ENCODE data around the gene ETS1. TPM values are rescaled to one million over a fixed set of nuclear protein-coding genes. Genes with fewer than 3 reads are reported as not detected.
A peak's percentile ranks its signal among the peaks of the same experiment; 100 is the strongest.

The ETS1 gene
- total RNA-seq, 1 donor from 2014 or later = 121 TPM

- intact Hi-C loops (cut with DNase I) = no loop called here
- H3K27ac ChIP-seq = no peak overlapping the region
- no peak for ATAC-seq
Observed at GRCh38 chr11:128471138-128471661, 116.2 kb downstream of the ETS1 start.

GRCh38 chr11:128470081-128470480, 117.3 kb downstream of the ETS1 start:
- H3K36me3 ChIP-seq = peaks cover 12% of the 10 kb centered on the region
- no peaks in the 10 kb centered on the region for H3K27me3 ChIP-seq
- no peak overlapping the region for H3K4me3 ChIP-seq
- intact Hi-C loops (cut with DNase I) = no loop called here
- peaks cover 84% of the 10 kb centered on the region for H3K4me1 ChIP-seq
- H3K9me3 ChIP-seq = no peaks in the 10 kb centered on the region
- H3K27ac ChIP-seq = no peak overlapping the region
- no peak for TF ChIP-seq CTCF (IDR thresholded peaks at IDR 0.05)
- no peak for ATAC-seq
- DNase-seq = no peak

More at GRCh38 chr11:128471138-128471661, 116.2 kb downstream of the ETS1 start:
- H3K27me3 ChIP-seq = no peaks in the 10 kb centered on the region
- H3K4me1 ChIP-seq = peaks cover 85% of the 10 kb centered on the region
- H3K4me3 ChIP-seq = peak overlapping the region; percentile 3
- TF ChIP-seq CTCF (IDR thresholded peaks at IDR 0.05) = no peak
- H3K9me3 ChIP-seq = no peaks in the 10 kb centered on the region
- peaks cover 15% of the 10 kb centered on the region for H3K36me3 ChIP-seq
- DNase-seq = no peak

GRCh38 chr11:128469220-128469619, 118.1 kb downstream of the ETS1 start:
- Histone ChIP-seq H3K27ac (no peak overlapping the region), H3K4me1 (peaks cover 80% of the 10 kb centered on the region), H3K27me3 (no peaks in the 10 kb centered on the region), H3K36me3 (peaks cover 12% of the 10 kb centered on the region), H3K9me3 (no peaks in the 10 kb centered on the region), H3K4me3 (no peak overlapping the region)
- ATAC-seq (no peak), DNase-seq (no peak)
- no peak for TF ChIP-seq CTCF (IDR thresholded peaks at IDR 0.05)
- intact Hi-C loops (cut with DNase I) = no loop called here

GRCh38 chr11:128468111-128468510, 119.2 kb downstream of the ETS1 start:
- no peaks in the 10 kb centered on the region for H3K27me3 ChIP-seq
- no peaks in the 10 kb centered on the region for H3K9me3 ChIP-seq
- peaks cover 79% of the 10 kb centered on the region for H3K4me1 ChIP-seq
- ATAC-seq (no peak), DNase-seq (no peak)
- H3K4me3 ChIP-seq = no peak overlapping the region
- no peak for TF ChIP-seq CTCF (IDR thresholded peaks at IDR 0.05)
- peaks cover 21% of the 10 kb centered on the region for H3K36me3 ChIP-seq
- intact Hi-C loops (cut with DNase I) = no loop called here
- peak overlapping the region; percentile 63 for H3K27ac ChIP-seq

GRCh38 chr11:128467610-128468041, 119.7 kb downstream of the ETS1 start:
- ATAC-seq = peak; percentile 46
- H3K4me1 ChIP-seq = peaks cover 77% of the 10 kb centered on the region
- intact Hi-C loops (cut with DNase I) = no loop called here

More at GRCh38 chr11:128467610-128468041, 119.7 kb downstream of the ETS1 start:
- TF ChIP-seq CTCF (IDR thresholded peaks at IDR 0.05) = no peak
- Histone ChIP-seq H3K9me3 (no peaks in the 10 kb centered on the region), H3K4me3 (no peak overlapping the region), H3K27me3 (no peaks in the 10 kb centered on the region), H3K36me3 (peaks cover 24% of the 10 kb centered on the region), H3K27ac (peak overlapping the region; percentile 63)
- DNase-seq = no peak

All from upper lobe of right lung (tissue), 1 donor.